ENCODE data around the gene SNAI3.

The SNAI3 gene

DNA sequence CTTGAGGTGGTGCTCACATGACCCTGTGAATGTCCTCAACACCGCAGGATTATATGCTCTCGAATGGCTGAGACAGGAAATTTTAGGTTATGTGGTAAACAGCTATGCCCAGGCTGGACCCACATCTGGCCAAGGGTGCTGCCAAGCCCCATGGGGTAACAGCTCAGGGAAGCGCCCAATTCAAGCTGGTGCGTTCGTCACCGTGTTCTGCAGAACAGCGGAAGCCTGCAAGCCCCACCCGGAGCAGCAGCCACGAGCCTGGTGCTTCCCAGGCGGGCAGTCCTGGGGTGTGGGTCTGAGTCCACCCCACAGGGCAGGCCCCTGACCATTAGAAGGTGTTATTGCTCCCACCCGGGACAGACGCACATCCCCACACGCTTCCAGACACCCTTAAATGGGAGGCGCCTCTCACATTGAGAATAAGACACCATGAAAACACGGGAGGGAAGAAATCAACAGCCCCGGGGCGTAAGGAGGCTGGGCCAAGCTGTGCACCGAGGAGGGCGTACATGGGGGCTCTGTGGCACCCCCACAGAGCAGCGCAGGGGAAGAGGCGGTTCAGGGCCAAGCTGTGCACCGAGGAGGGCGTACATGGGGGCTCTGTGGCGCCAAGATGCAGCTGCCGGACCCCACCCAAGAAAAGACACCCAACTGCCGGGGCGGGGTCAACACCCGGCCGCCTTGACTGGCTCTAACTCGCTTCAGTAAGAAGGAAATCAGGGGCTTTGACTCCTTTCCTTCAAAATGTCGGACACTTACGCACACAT, 32.5 kb downstream of the SNAI3 start:
- no peak for DNase-seq
- TF ChIP-seq POLR2A (IDR thresholded peaks at IDR 0.05; ENCODE audit: low read length), result no peak
- TF ChIP-seq GATA1 (IDR thresholded peaks at IDR 0.05; ENCODE audit: low read depth, low read length), result no peak

DNA sequence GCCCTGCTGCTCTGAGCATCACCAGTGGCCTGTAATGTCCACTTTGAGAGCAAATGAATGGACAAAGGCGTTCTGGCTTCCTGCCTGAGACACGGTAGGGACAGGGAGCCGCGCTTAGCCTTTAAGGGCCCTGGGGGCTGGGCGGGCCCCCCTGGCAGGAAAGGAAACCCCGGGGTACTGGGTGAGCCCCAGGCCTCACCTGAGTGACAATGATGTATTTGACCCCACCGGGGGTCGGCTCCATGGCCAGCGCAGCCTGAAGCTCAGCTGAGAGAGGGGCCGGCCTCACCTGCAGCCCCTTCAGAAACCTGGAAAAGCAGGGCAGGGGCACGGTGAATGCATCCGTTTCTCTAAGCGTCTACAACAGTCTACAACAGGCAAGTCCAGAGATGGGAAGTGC, 33.2 kb downstream of the SNAI3 start:
- TF ChIP-seq POLR2A (IDR thresholded peaks at IDR 0.05; ENCODE audit: low read length) (no peak), GATA1 (IDR thresholded peaks at IDR 0.05; ENCODE audit: low read depth, low read length) (no peak)
- DNase-seq, result no peak

DNA sequence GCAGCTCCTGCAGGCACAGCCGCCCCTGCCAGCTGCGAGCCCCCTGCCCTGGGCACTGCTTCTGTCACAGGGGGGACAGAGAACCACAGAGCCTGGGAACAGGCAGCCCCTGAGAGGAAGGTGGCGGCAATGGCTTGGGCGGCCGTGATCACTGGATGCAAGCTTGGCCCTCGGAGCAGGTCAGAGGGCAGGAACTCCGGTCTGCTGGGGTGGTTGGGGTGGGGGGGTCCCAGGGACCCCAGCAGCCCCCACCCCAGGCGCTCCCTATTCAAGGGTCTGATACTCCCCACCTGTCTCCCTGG, 33.6 kb downstream of the SNAI3 start:
- no peak for DNase-seq
- TF ChIP-seq POLR2A (IDR thresholded peaks at IDR 0.05; ENCODE audit: low read length) (no peak), GATA1 (IDR thresholded peaks at IDR 0.05; ENCODE audit: low read depth, low read length) (no peak)

DNA sequence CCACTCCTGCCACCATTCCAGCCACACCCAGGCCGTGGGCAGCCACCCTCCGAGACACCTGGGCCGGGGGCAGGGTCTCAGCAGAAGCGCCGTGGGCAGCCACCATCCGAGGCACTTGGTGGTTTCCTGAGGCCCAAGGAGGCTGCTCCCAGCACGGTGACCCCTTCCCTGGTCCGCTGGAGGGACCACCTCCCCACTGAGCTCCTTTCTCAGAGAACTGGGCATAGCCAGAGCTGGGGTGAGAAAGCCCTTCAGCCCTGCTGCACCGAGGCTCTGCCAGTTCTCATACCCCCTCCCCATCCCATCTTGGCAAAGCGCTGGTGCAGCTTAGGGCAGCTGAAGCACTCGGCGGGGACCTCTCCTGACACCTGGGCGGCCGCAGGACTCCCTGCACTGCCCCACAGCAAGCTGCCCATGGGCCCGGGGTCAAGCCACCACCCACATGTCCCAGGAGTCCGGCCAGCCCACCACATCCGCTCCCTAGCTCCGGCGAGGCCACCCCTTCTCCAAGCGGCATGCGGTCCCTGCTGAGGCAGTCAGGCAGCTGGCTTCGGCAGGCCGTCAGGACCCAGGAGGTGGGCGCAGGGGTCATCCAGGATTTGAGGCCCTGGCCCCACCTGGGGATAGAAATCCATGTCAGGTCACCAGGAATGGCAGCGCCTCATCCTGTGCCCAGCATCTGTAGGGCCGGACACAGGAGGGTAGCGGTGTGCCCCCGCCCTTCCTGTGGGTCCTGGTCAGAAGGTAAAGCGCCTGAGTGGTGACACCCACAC, 34.1 kb downstream of the SNAI3 start:
- TF ChIP-seq POLR2A (IDR thresholded peaks at IDR 0.05; ENCODE audit: low read length) (no peak), GATA1 (IDR thresholded peaks at IDR 0.05; ENCODE audit: low read depth, low read length) (no peak)
- no peak for DNase-seq

DNA sequence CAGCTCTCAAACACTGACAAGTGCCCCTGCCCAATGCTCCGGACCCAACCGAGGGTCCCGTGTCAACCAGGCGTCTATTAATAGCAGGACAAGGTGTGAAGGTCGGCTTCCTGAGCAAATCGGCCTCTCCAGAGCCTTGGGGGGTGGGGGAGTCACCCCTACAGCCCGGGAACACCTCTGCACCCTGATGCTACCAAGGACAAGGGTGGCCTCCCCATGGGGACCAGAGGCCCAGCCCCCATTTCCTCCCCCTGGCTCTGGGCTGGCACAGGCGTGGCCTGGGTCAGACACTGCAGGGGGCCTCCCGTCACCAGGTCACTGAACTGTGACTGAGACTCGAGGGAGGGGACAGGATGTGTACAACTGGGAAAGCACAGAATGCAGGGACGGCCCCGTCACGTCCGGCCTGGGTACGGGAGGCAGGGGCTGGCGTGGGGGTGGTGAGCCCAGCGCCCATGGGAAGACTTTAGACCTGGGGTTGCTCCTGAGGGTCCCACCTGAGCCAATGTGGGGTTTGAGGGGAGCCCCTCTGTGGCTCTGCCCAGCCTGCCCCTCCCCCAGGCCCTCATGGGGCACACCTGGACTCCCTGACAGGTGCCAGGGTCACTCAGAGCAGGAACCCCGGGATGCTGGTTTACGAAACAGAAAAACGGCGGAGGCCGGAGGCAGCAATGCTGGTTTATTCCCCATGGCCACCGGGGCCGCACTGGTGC, 34.9 kb downstream of the SNAI3 start:
- DNase-seq, result no peak
- no peak for TF ChIP-seq GATA1 (IDR thresholded peaks at IDR 0.05; ENCODE audit: low read depth, low read length)
- TF ChIP-seq POLR2A (IDR thresholded peaks at IDR 0.05; ENCODE audit: low read length), result no peak

DNA sequence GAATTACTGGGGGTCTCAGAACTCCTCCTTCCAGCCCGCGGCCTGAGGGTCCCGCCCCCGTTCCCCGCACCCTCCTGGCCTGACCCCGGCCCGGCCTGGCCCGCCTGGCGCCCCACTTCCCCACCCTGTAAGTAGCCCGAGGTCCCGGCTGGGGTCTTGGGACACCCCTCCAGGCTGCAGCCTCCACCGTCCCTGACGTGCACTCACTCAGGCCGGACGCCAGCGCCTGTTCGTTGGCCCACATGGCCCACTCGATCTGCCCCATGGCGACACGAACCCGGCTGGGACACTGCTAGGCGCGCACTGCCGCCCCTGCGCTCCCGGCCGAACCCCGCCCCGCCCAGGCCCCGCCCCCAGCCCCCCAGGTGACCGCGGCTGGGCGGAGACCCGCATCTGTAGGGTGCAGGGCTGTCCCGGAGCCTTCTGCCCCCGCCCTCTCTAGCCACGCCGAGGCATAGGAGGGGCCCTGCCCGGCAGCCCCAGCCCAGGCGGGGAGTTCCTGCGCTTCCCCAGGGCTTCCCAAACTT, 35.5 kb downstream of the SNAI3 start, which contains the start of gene CYBA:
TSS of gene CYBA (minus strand) at position 305 of the 527 bp plus-strand sequence. CDS start at position 265, 40 bp downstream.
- peak; percentile 40 to 52 for DNase-seq
- TF ChIP-seq GATA1 (IDR thresholded peaks at IDR 0.05; ENCODE audit: low read depth, low read length) (no peak), POLR2A (IDR thresholded peaks at IDR 0.05; ENCODE audit: low read length) (no peak)

DNA sequence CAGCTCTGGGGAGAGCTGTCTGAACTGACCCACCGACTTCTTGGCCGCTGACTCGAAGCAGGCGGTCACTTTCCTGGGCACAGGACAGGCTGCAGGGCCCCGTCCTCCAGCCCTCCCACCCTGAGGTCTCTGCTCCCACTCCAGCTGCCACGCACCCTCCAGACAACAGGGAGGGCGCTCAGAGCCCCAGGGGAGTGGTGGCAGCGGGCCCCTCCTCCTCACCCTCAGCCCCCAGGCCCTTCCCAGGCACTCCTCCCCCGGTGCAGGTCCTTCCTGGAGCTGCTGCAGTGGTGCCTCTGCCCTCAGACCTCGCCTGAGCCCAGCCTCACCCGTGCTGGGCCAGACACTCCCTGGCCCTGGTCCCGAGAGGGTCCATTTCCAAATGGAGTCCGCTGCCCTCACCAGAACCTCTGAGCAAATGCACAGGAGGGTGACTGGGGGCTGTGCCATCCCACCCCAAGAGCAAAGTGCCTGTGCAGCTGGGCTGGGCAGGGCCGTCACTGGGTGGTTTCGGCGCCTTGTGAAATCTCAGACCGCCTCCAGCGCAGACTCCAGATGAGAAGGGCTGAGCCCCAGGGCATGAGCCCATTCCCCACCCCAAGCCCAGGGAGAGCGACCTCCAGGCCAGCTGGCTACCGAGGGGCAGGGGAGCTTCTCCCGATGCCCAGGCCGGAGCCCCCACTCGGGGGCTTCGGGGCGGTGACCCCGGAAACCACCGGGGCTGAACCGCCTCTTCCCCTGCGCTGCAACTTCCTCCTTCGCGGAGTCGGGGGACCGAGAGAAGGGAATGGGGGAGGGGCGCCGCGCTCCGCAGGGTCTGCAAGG, 36.2 kb downstream of the SNAI3 start:
- DNase-seq, result peak in 1 of 2 experiments; percentile 17

DNA sequence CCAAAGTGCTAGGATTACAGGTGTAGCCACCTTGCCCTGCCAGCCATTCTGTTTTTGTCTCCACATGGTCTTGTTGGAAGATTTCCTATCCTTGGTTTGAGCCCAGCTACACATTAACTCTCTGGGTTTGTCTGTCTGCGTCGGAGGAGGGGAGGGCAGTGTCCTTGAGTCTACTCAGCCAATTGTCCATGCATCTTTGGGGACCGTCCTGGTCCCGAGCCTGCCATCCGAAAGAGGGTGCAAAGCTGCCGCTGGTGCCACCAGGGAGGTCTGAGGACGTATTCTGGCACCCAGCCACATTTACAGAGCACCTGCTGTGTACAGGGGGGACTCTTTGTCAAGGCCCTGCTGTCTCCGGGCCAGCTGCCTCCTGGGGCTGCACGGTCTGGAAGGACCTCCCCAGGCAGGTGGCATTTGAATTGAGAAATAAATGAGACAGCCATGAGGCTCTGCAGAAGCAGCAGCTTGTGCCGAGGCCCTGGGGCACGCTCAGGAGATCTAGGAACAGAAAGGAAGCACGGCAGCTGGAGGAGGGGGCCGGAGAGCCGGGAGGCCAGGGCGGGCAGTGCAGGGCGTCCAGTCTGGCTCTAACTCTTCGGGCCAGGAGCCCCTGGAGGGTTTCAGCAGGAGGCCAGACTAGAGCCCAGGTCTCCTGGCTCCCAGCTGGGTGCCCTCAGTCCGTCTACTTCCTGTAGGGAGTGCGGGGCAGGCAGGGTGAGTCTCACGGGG, 36.9 kb downstream of the SNAI3 start:
- TF ChIP-seq GATA1 (IDR thresholded peaks at IDR 0.05; ENCODE audit: low read depth, low read length), result no peak
- no peak for TF ChIP-seq POLR2A (IDR thresholded peaks at IDR 0.05; ENCODE audit: low read length)

More for the DNA sequence above, 36.2 kb downstream of the SNAI3 start:
- TF ChIP-seq POLR2A (IDR thresholded peaks at IDR 0.05; ENCODE audit: low read length) (no peak), GATA1 (IDR thresholded peaks at IDR 0.05; ENCODE audit: low read depth, low read length) (no peak)

DNA sequence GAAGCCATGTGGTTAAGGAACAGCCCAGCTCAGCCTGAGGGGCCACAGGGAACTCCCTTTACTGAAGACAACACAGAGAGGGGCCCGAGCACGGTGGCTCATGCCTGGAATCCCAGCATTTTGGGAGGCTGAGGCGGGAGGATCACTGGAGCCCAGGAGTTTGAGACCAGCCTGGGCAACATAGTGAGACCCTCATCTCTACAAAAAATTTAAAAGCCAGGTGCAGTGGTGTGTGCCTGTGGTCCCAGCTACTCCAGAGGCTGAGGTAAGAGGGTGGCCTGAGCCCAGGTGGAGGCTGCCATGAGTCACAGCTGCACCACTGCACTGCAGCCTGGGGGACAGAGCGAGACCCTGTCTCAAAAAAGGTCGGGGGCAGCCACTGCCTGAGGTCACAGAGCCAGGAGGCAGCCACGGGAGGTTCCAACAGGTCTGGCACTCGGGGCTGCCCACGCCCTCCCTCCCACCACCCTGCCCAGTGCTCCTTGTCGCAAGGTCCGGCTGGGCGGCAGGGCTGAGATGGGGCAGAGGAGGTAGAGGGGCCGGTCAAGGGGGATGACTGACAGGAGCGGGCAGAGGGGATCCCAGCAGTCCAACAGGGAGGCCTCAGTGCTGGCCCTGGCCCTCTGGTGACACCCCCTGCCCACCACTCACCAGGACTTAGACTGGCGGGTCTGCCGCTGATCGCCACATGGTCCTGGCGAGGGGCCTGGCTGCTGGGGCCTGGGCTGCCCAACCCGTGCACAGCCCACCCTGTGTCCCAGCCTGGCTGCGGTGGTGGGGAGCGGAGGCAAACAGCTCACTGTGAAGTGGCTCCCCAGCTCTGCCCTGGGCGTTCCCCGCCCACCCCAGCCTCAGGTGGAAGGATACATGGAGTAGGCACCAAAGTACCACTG, 38.9 kb downstream of the SNAI3 start:
- TF ChIP-seq POLR2A (IDR thresholded peaks at IDR 0.05; ENCODE audit: low read length) (no peak), GATA1 (IDR thresholded peaks at IDR 0.05; ENCODE audit: low read depth, low read length) (no peak)
- DNase-seq, result no peak

More for the DNA sequence above, 36.9 kb downstream of the SNAI3 start:
- DNase-seq, result no peak

DNA sequence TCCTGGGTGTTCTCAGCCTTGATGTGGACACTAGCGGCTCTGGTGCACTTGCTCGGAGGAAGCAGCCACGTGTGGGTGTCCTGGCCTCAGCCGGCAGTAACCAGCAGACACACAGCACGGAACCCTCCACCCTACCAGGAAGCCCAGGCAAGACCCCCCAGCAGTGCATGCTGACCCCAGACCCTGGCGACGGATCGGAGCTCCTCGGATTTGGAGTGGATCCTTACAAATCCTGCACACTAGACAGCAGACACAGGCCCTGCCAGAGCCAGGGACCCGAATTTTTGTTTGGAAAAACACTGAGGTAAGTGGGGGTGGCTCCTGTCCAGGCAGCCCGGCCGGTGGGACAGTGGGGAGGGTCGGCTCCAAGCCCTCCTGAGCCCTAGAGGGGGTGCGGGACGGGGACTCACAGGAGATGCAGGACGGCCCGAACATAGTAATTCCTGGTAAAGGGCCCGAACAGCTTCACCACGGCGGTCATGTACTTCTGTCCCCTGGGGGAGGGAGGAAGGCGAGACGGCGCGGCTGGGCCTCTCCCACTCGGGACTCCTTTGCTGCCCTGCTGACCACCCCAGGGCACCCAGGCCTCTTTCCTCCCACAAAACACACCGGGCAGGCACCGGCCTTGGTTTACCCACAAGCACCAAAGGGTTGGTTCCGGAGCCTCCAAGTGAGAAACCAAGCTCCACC, 39.8 kb downstream of the SNAI3 start:
- TF ChIP-seq GATA1 (IDR thresholded peaks at IDR 0.05; ENCODE audit: low read depth, low read length) (no peak), POLR2A (IDR thresholded peaks at IDR 0.05; ENCODE audit: low read length) (no peak)
- DNase-seq, result no peak

DNA sequence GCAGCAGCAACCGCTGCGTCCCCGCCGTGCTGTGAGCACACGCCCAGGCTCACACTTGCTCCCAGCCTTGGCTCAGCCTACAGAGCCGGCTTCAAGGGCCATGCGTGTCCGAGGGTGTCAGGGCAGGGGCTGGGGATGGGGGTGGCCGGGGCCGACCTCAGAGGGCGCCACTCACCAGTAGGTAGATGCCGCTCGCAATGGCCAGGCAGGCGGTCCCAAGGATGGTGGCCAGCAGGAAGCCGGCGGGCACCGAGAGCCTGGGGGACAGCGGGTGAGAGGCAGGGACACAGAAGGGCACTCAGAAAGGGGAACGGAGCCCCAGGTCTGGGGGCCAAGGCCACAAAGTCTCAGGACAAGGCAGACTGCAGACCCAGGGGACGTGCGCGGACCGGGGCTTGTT, 40.4 kb downstream of the SNAI3 start:
- DNase-seq, result no peak
- no peak for TF ChIP-seq POLR2A (IDR thresholded peaks at IDR 0.05; ENCODE audit: low read length)
- TF ChIP-seq GATA1 (IDR thresholded peaks at IDR 0.05; ENCODE audit: low read depth, low read length), result no peak

Measured in erythroblast (primary cell).